HEK293T (cell line): Measurements from ENCODE around the gene UBE2G2.

Experiments
- ARNT ChIP-seq: fragments of 450-650 bp; IDR thresholded peaks from 2 replicates; pipeline ENCODE4 v1.6.1; 2017; ENCODE audit warnings: mild to moderate bottlenecking
- ELF4 ChIP-seq: fragments of 450-650 bp; IDR thresholded peaks from 2 replicates; pipeline ENCODE4 v1.6.1; 2017; ENCODE audit warnings: antibody characterized with exemption
- FOXA1 ChIP-seq: fragments of 450-650 bp; IDR thresholded peaks from 2 replicates; pipeline ENCODE4 v1.6.1; 2016; ENCODE audit warnings: mild to moderate bottlenecking
- FOXK2 ChIP-seq: fragments of 450-650 bp; IDR thresholded peaks from 2 replicates; pipeline ENCODE4 v1.6.1; 2016; ENCODE audit warnings: mild to moderate bottlenecking
- FOXM1 ChIP-seq: fragments of 450-650 bp; IDR thresholded peaks from 2 replicates; pipeline ENCODE4 v1.6.1; 2017; ENCODE audit warnings: mild to moderate bottlenecking, borderline replicate concordance
- HDGF ChIP-seq: fragments of 450-650 bp; IDR thresholded peaks from 2 replicates; pipeline ENCODE4 v1.6.1; 2017; ENCODE audit warnings: antibody characterized with exemption, borderline replicate concordance
- LEF1 ChIP-seq: fragments of 450-650 bp; IDR thresholded peaks from 2 replicates; pipeline ENCODE4 v1.6.1; 2017; ENCODE audit warnings: mild to moderate bottlenecking, borderline replicate concordance
- NFRKB ChIP-seq: fragments of 450-650 bp; IDR thresholded peaks from 2 replicates; pipeline ENCODE4 v1.6.1; 2016; ENCODE audit warnings: mild to moderate bottlenecking, moderate library complexity
- SP1 ChIP-seq: fragments of 450-650 bp; IDR thresholded peaks from 2 replicates; pipeline ENCODE4 v1.6.1; 2017
- SUZ12 ChIP-seq: fragments of 450-650 bp; IDR thresholded peaks from 2 replicates; pipeline ENCODE4 v1.6.1; 2016; ENCODE audit warnings: mild to moderate bottlenecking
- ZNF384 ChIP-seq: fragments of 450-650 bp; IDR thresholded peaks from 2 replicates; pipeline ENCODE4 v1.6.1; 2016

GRCh38 chr21:44805226-44805625 is 3.6 kb upstream of the UBE2G2 start:
- no peak for TF ChIP-seq ZNF384
- no peak for TF ChIP-seq ELF4
- no peak for TF ChIP-seq ARNT
- TF ChIP-seq SUZ12: no peak
- no peak for TF ChIP-seq SP1
- TF ChIP-seq LEF1: no peak
- no peak for TF ChIP-seq HDGF
- no peak for TF ChIP-seq FOXK2
- TF ChIP-seq FOXA1: no peak
- no peak for TF ChIP-seq NFRKB
- no peak for TF ChIP-seq FOXM1
